Effector memory CD4-positive, alpha-beta T cell (primary cell): ENCODE data around the gene CHRNA4.
"Not testable (repeated sequence)": the region's sequence is repeated elsewhere in the genome, so short reads cannot be mapped to it uniquely, and the experiment has no call there.

Source experiments
- DNase-seq, 3 donors: peaks; one replicate each; pipeline ENCODE4 v3.0.0-alpha.2; 2020
- H3K27ac ChIP-seq: 2 replicates; pipeline ENCODE4 v1.7.0; 2013; ENCODE audit warnings: mild to moderate bottlenecking, low read length, moderate library complexity; ENCODE audit not compliant: insufficient read depth, poor library complexity, severe bottlenecking
- H3K27me3 ChIP-seq: replicated peaks from 2 replicates; pipeline ENCODE4 v1.7.0; 2013; ENCODE audit warnings: mild to moderate bottlenecking, low read length; ENCODE audit not compliant: insufficient read depth, control insufficient read depth, poor library complexity, severe bottlenecking
- H3K36me3 ChIP-seq: 2 replicates; pipeline ENCODE4 v1.7.0; 2013; ENCODE audit warnings: mild to moderate bottlenecking, low read length, moderate library complexity; ENCODE audit not compliant: control insufficient read depth, insufficient read depth
- H3K4me1 ChIP-seq: 2 replicates; pipeline ENCODE4 v1.7.0; 2013; ENCODE audit warnings: low read length, mild to moderate bottlenecking; ENCODE audit not compliant: control insufficient read depth, insufficient read depth, poor library complexity, severe bottlenecking
- H3K4me3 ChIP-seq: 2 replicates; pipeline ENCODE4 v1.7.0; 2013; ENCODE audit warnings: low read length, low read depth, mild to moderate bottlenecking; ENCODE audit not compliant: insufficient read depth, poor library complexity, severe bottlenecking
- H3K9me3 ChIP-seq: 2 replicates; pipeline ENCODE4 v1.7.0; 2013; ENCODE audit warnings: mild to moderate bottlenecking, low read length, moderate library complexity; ENCODE audit not compliant: control insufficient read depth

CHRNA4 gene

GRCh38 chr20:63306673-63307537 lies 54.2 kb downstream of the CHRNA4 start:
- DNase-seq: no peak
- H3K4me3 ChIP-seq: no peak overlapping the region
- no peak overlapping the region for H3K27ac ChIP-seq
- H3K36me3 ChIP-seq: no peaks in the 10 kb centered on the region
- H3K9me3 ChIP-seq: no peaks in the 10 kb centered on the region
- H3K4me1 ChIP-seq: no peaks in the 10 kb centered on the region
- no peaks in the 10 kb centered on the region for H3K27me3 ChIP-seq

DNA sequence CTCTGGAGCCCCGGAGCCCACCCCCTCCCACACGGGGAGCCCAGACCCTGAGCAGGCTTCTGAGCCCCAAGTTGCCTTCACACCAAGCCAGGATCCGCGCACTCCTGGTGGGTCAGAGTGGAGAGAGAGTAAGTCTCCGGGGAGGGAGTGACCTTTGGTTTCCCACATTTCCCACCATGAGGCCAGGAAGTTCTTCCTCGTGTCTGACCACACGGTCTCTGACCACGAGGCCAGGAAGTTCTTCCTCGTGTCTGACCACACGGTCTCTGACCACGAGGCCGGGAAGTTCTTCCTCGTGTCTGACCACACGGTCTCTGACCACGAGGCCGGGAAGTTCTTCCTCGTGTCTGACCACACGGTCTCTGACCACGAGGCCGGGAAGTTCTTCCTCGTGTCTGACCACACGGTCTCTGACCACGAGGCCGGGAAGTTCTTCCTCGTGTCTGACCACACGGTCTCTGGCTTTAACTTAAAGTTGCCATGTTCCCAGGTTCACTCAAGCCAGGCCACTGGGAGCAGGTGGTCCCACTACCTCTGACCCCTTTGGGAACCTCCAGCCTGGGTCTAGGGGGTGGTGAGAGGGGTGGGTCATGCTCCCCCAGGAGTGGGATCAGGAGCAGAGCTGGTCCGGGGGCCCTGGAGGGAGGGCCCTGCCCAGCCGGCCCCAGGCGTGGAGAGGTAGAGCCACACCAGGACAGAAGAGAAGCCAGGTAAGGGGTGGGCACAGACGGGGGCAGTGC lies 55.0 kb downstream of the CHRNA4 start:
- not testable (repeated sequence) for H3K4me3 ChIP-seq, H3K4me1 ChIP-seq, H3K27ac ChIP-seq, H3K9me3 ChIP-seq, H3K36me3 ChIP-seq, DNase-seq, H3K27me3 ChIP-seq

DNA sequence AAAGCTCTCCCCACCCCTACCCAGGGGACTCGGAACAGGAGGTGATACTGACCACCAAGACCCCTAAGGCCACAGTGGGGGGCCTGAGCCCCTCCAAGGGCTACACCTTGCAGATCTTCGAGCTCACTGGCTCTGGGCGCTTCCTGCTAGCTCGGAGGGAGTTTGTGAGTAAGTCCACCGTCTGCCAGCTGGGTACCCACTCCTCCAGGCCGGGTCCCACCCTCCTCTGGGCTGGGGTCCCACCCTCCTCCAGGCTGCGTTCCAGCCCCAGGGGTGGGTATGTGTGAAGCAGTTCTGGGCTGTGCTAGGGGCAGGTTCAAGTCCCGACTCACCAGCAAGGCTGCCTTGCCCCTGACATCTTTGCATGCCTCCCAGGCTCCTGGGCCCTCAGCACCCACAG lies 55.8 kb downstream of the CHRNA4 start:
- H3K36me3 ChIP-seq: no peaks in the 10 kb centered on the region
- no peak overlapping the region for H3K27ac ChIP-seq
- DNase-seq: no peak
- H3K4me3 ChIP-seq: no peak overlapping the region
- no peaks in the 10 kb centered on the region for H3K27me3 ChIP-seq
- H3K9me3 ChIP-seq: no peaks in the 10 kb centered on the region
- no peaks in the 10 kb centered on the region for H3K4me1 ChIP-seq

DNA sequence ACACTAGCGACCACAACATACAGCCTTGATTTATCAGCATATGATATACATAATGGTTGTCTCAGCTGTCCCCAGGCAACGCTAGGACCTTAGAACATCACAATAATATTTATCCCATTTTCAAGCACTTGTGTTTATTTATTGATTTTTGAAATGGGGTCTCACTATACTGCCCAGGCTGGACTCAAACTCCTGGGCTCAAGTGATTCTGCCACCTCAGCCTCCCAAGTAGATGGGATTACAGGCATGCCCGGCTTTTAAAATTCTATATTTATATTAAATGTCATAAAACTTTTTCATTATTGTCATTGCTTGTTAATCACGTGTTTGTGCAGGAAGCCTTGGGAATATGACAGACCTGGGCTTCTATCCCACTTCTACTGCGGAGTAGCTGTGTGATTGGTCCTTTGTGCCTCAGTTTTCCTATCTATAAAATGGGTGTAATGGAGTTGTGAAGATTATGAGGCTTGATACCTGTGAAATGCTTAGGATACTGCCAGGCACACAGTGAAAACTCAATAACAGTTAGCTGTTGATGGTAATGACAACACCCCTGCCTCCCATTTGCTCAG lies 58.0 kb downstream of the CHRNA4 start:
- Histone ChIP-seq H3K9me3 (no peaks in the 10 kb centered on the region), H3K36me3 (no peaks in the 10 kb centered on the region)

DNA sequence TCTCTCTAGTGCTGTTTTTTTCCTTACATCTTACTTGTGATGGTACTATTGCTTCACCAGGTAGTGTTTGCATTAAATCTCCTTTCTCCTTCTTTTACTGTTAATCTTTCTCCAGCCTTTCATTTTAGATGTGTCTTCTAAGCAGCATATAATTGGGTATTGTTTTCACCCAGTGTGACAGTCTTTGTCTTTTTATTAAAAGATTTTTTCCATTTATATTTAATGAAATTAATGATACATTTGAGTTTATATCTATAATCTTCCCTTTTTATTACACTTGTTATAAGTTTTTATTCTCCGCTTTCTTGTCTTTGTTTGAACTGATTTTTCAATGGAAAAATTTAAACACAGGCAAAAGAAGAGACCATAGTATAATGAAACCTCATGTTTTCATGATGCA lies 59.5 kb downstream of the CHRNA4 start:
- no peak for DNase-seq
- Histone ChIP-seq H3K4me3 (no peak overlapping the region), H3K27me3 (no peaks in the 10 kb centered on the region), H3K36me3 (no peaks in the 10 kb centered on the region), H3K27ac (no peak overlapping the region), H3K4me1 (no peaks in the 10 kb centered on the region), H3K9me3 (no peaks in the 10 kb centered on the region)

More for the DNA sequence above, 58.0 kb downstream of the CHRNA4 start:
- H3K27ac ChIP-seq: no peak overlapping the region
- H3K4me3 ChIP-seq: no peak overlapping the region
- no peaks in the 10 kb centered on the region for H3K4me1 ChIP-seq
- no peak for DNase-seq
- H3K27me3 ChIP-seq: no peaks in the 10 kb centered on the region

DNA sequence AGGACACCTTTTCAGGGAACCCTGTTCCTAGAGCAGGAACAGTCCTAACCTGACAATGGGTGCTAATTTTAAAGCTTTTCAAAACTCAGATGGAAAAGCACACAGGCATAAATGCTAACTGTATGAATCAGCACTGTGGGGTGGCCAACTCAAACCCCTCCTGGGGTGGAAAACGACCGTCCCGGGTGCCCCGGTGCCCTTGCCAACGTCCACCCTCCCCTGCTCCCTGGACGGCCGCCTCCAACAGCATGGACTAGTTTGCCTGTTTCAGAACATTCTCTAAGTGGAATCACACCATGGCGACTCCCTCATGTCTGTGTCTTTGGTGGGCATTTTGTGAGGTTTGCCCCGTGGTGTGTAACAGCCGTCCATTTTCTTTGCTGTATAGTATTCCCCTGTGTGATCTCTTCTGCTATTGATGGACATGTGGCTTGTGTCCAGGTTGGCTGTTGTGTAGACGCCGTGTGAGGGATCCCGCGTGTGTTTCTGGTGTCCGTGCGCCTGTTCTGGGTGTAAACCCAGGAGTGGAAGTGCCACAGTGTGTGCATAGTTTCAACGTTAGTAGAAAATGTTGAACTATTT lies 62.3 kb downstream of the CHRNA4 start:
- no peaks in the 10 kb centered on the region for H3K9me3 ChIP-seq
- peaks cover 6% of the 10 kb centered on the region for H3K4me1 ChIP-seq
- no peak overlapping the region for H3K27ac ChIP-seq
- no peak for DNase-seq
- H3K27me3 ChIP-seq: peaks cover 2% of the 10 kb centered on the region
- no peak overlapping the region for H3K4me3 ChIP-seq
- H3K36me3 ChIP-seq: no peaks in the 10 kb centered on the region

GRCh38 chr20:63297796-63298572 lies 63.2 kb downstream of the CHRNA4 start:
- H3K27me3 ChIP-seq: peaks cover 2% of the 10 kb centered on the region
- H3K36me3 ChIP-seq: no peaks in the 10 kb centered on the region
- no peak overlapping the region for H3K27ac ChIP-seq
- no peak overlapping the region for H3K4me3 ChIP-seq
- H3K4me1 ChIP-seq: peaks cover 6% of the 10 kb centered on the region
- DNase-seq: no peak
- H3K9me3 ChIP-seq: no peaks in the 10 kb centered on the region

DNA sequence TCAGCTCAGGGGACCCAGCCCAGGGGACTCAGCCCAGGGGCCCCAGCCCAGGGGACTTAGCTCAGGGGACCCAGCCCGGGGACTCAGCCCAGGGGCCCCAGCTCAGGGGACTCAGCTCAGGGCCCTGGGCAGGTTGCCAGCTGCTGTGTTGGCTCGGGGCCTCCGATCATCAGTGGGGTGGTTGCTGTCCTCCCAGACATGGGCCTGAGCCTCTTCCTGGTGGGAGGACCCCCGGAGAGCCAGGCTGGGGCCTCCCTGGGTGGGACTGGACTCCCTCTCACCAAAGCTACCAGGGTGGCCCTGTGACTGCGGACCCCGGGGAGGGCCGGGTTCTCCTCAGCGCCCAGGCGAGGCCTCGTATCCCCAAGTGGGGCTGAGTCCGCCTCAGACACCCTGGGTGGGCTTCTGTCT lies 63.8 kb downstream of the CHRNA4 start:
- no peaks in the 10 kb centered on the region for H3K9me3 ChIP-seq
- peaks cover 2% of the 10 kb centered on the region for H3K27me3 ChIP-seq
- H3K4me3 ChIP-seq: no peak overlapping the region
- DNase-seq: no peak
- no peak overlapping the region for H3K27ac ChIP-seq
- peaks cover 6% of the 10 kb centered on the region for H3K4me1 ChIP-seq
- no peaks in the 10 kb centered on the region for H3K36me3 ChIP-seq

DNA sequence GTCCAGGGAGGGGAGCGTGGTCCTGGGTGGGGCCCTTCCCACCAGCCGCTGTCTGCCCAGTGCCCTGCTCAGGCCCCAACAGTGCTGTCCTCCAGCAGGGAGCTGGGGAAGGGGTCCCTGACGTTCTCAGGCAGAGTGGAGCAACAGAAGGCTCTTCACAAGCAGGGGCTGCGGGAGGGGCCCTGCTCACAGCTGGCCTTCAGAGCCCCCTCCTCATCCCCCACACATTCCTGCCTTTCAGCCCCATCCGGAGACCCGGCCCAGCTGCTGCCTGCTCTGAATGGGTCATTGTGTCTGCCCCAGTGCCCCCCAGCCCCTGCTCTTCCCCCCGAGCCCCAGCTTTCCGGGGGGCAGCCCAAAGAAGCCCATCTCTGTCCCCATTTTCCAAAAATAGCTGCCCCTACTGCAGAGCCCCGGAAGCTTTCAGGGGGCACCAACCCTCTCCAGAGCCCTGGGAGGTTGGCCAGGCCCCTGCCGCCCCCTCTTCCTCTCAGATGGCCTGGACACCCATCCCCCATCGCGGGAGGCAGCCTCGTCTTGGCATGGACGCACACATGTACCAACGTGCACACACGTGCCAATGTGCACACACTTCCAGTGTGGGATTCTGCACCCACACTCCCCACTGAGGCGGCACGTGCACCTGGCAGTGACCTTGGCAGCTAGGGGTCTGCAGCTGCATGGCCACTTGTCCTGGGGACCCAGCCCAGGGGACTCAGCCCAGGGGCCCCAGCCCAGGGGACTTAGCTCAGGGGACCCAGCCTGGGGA lies 64.4 kb downstream of the CHRNA4 start:
- H3K36me3 ChIP-seq: no peaks in the 10 kb centered on the region
- H3K4me1 ChIP-seq: peaks cover 6% of the 10 kb centered on the region
- H3K9me3 ChIP-seq: no peaks in the 10 kb centered on the region
- peaks cover 2% of the 10 kb centered on the region for H3K27me3 ChIP-seq
- H3K27ac ChIP-seq: no peak overlapping the region
- no peak overlapping the region for H3K4me3 ChIP-seq
- DNase-seq: no peak
